CD4-positive, CD25-positive, alpha-beta regulatory T cell (primary cell): Measurements from ENCODE around the gene HHIPL1. TPM values are rescaled to one million over a fixed set of nuclear protein-coding genes. Genes with fewer than 3 reads are reported as not detected.
"Not testable (repeated sequence)": the region's sequence is repeated elsewhere in the genome, so short reads cannot be mapped to it uniquely, and the experiment has no call there.

Experiments
- ATAC-seq, 2 donors: fragments of 150-1000 bp; cut with Tn5 transposase; one replicate each; pipeline ENCODE4 v1.10.0; 2021; ENCODE audit warnings: low read depth in 2 of 2, moderate number of reproducible peaks in 2 of 2, moderate library complexity in 1 of 2
- DNase-seq, 3 donors: peaks; one replicate each; pipeline versions ENCODE4 v3.0.0 to v3.0.0-alpha.2; 2012 to 2022; ENCODE audit warnings: mixed read lengths in 1 of 3
- H3K27ac ChIP-seq: one replicate; pipeline ENCODE4 v1.7.0; 2013; ENCODE audit warnings: mild to moderate bottlenecking, low read length; ENCODE audit not compliant: insufficient read depth, poor library complexity, severe bottlenecking
- H3K27me3 ChIP-seq: one replicate; pipeline ENCODE4 v1.7.0; 2013; ENCODE audit warnings: low read length; ENCODE audit not compliant: control insufficient read depth, insufficient read depth
- H3K36me3 ChIP-seq: one replicate; pipeline ENCODE4 v1.7.0; 2013; ENCODE audit warnings: mild to moderate bottlenecking, low read length, moderate library complexity; ENCODE audit not compliant: control insufficient read depth, insufficient read depth
- H3K4me1 ChIP-seq: 2 replicates; pipeline ENCODE4 v1.7.0; 2013; ENCODE audit warnings: mild to moderate bottlenecking, low read length; ENCODE audit not compliant: insufficient read depth, control insufficient read depth, poor library complexity, severe bottlenecking
- H3K4me3 ChIP-seq: one replicate; pipeline ENCODE4 v1.7.0; 2013; ENCODE audit warnings: low read depth, mild to moderate bottlenecking, low read length, moderate library complexity
- H3K9me3 ChIP-seq, 2 experiments: 1 replicate in 1 of 2; 2 replicates in 1 of 2; pipeline ENCODE4 v1.7.0; 2013; ENCODE audit warnings: low read length in 2 of 2, mild to moderate bottlenecking in 1 of 2, moderate library complexity in 1 of 2; ENCODE audit not compliant: control insufficient read depth in 2 of 2
- H3K27ac Mint-ChIP-seq, 3 donors: one replicate each; pipeline ENCODE4 v1.8.0; 2020 to 2022; ENCODE audit warnings: mild to moderate bottlenecking in 3 of 3, mixed read lengths in 3 of 3, moderate library complexity in 2 of 3
- H3K27me3 Mint-ChIP-seq: one replicate; pipeline ENCODE4 v1.8.0; 2022; ENCODE audit warnings: mild to moderate bottlenecking, mixed read lengths
- H3K36me3 Mint-ChIP-seq: one replicate; pipeline ENCODE4 v1.8.0; 2020; ENCODE audit warnings: mixed read lengths
- H3K4me1 Mint-ChIP-seq, 4 donors: one replicate each; pipeline ENCODE4 v1.8.0; 2020 to 2022; ENCODE audit warnings: mixed read lengths in 4 of 4, mild to moderate bottlenecking in 1 of 4
- H3K4me3 Mint-ChIP-seq, 4 donors: one replicate each; pipeline ENCODE4 v1.8.0; 2020 to 2022; ENCODE audit warnings: mild to moderate bottlenecking in 4 of 4, mixed read lengths in 4 of 4, moderate library complexity in 3 of 4
- H3K9me3 Mint-ChIP-seq, 7 donors: one replicate each; pipeline ENCODE4 v1.8.0; 2020 to 2022; ENCODE audit warnings: mixed read lengths in 7 of 7, mild to moderate bottlenecking in 3 of 7, moderate library complexity in 2 of 7
- polyA plus RNA-seq, 4 donors: library from polyadenylated mRNA; unstranded; fragments of 300-500 nt; fragmentation: Illumina TruSeq; gene quantifications; one replicate each; pipeline ENCODE4 v1.2.3, GENCODE V29; 2021
- total RNA-seq: library from RNA; stranded (reverse); gene quantifications from one replicate; pipeline ENCODE4 v1.2.3, GENCODE V29; 2022

HHIPL1 gene
- total and polyA plus RNA-seq, 5 donors from 2014 or later = 0.23 TPM; not detected in 4

DNA sequence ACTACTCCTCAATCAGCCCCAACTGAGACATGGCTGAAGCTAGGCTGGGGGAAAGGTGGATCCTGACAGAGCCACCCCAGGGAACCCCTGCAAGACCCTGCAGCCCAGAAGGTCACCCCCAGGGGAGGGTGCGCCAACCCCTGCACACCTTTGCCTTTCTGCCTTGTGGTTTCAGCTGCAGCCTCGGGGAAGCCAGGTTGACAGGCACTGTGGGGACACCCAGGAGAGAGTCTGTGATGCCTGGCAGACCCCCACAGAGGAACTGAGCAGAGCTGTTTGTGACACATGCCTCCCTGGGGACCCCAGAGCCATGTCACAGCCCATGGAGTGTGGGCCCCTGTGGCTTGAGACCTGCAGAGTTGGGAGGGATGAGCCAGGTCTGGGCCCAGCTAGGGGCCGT, 11.8 kb upstream of the HHIPL1 start:
- H3K36me3 ChIP-seq = no peaks in the 10 kb centered on the region
- Mint-ChIP-seq H3K4me1 (peaks cover 0 to 2% (median 0%) of the 10 kb centered on the region in 4 donors), H3K27me3 (peaks cover 4% of the 10 kb centered on the region), H3K27ac (no peak overlapping the region), H3K36me3 (no peaks in the 10 kb centered on the region), H3K9me3 (no peaks in the 10 kb centered on the region), H3K4me3 (no peak overlapping the region)
- ATAC-seq (no peak), DNase-seq (no peak)
- H3K4me1 ChIP-seq = peaks cover 3% of the 10 kb centered on the region
- no peak overlapping the region for H3K4me3 ChIP-seq
- no peak overlapping the region for H3K27ac ChIP-seq
- no peaks in the 10 kb centered on the region for H3K27me3 ChIP-seq
- no peaks in the 10 kb centered on the region for H3K9me3 ChIP-seq

DNA sequence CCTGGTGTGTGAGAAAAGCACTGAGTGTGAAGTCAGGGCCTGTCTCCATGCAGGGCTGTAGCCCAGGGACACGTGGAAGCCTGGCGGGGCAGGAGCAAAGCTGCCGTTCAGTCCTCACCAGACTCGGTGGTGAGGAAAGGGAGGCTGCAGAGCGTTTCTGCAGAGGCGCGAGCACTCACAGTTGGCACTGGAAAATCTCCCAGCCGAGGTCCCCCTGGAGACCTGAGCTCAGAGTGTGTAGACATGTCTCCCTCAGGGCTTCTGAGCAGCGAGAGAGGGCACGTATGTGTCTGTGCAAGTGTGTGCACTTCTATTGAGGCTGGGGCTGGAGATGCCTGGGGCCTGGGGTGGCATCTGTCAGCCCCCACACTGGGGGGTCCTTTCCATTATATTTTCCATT, 11.0 kb upstream of the HHIPL1 start:
- Histone ChIP-seq H3K4me1 (peaks cover 2% of the 10 kb centered on the region), H3K27ac (no peak overlapping the region), H3K9me3 (no peaks in the 10 kb centered on the region), H3K4me3 (no peak overlapping the region), H3K27me3 (no peaks in the 10 kb centered on the region), H3K36me3 (no peaks in the 10 kb centered on the region)
- Mint-ChIP-seq H3K27ac (no peak overlapping the region), H3K4me3 (no peak overlapping the region), H3K36me3 (no peaks in the 10 kb centered on the region), H3K27me3 (peaks cover 4% of the 10 kb centered on the region), H3K9me3 (no peaks in the 10 kb centered on the region), H3K4me1 (peaks cover 0 to 2% (median 0%) of the 10 kb centered on the region in 4 donors)
- no peak for ATAC-seq
- DNase-seq = no peak

GRCh38 chr14:99634443-99634842, 10.5 kb upstream of the HHIPL1 start:
- Mint-ChIP-seq H3K36me3 (no peaks in the 10 kb centered on the region), H3K4me3 (no peak overlapping the region), H3K4me1 (no peaks in the 10 kb centered on the region), H3K27me3 (peaks cover 4% of the 10 kb centered on the region), H3K9me3 (no peaks in the 10 kb centered on the region), H3K27ac (peak overlapping the region in 1 of 3 donors; percentile 33)
- ATAC-seq (no peak), DNase-seq (no peak)
- Histone ChIP-seq H3K27me3 (no peaks in the 10 kb centered on the region), H3K9me3 (no peaks in the 10 kb centered on the region), H3K36me3 (no peaks in the 10 kb centered on the region), H3K4me1 (no peaks in the 10 kb centered on the region), H3K4me3 (no peak overlapping the region), H3K27ac (no peak overlapping the region)

DNA sequence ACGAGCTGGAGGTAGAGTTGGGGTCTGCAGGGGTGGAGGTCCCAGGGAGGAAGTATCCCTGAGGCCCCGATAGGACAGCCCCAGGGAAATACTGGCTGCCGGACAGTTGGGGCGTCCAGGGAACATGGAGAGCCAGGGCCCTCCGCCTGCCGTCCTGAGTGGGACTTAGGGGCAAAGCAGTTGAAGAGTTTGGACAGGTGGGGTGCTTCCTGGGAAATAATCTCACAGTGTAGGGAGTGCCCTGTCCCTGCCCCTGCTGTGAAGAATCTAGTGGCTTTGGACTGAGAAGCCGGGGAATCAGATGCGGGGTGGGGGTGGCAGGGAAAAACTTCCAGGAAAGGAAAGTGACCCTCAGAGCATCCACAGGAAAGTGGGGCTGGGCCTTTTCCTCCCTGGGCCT, 9.8 kb upstream of the HHIPL1 start:
- no peaks in the 10 kb centered on the region for H3K9me3 Mint-ChIP-seq
- no peaks in the 10 kb centered on the region for H3K9me3 ChIP-seq
- no peaks in the 10 kb centered on the region for H3K27me3 ChIP-seq
- H3K36me3 Mint-ChIP-seq = no peaks in the 10 kb centered on the region
- ATAC-seq (no peak), DNase-seq (no peak)
- no peaks in the 10 kb centered on the region for H3K4me1 ChIP-seq
- H3K27ac ChIP-seq = no peak overlapping the region
- H3K27ac Mint-ChIP-seq = no peak overlapping the region
- H3K4me3 Mint-ChIP-seq = no peak overlapping the region
- H3K36me3 ChIP-seq = no peaks in the 10 kb centered on the region
- H3K27me3 Mint-ChIP-seq = peaks cover 4% of the 10 kb centered on the region
- H3K4me3 ChIP-seq = no peak overlapping the region
- H3K4me1 Mint-ChIP-seq = no peaks in the 10 kb centered on the region

- Mint-ChIP-seq H3K4me3 (no peak overlapping the region), H3K36me3 (no peaks in the 10 kb centered on the region), H3K27ac (no peak overlapping the region), H3K9me3 (no peaks in the 10 kb centered on the region), H3K27me3 (peaks cover 4% of the 10 kb centered on the region), H3K4me1 (no peaks in the 10 kb centered on the region)
- Histone ChIP-seq H3K9me3 (no peaks in the 10 kb centered on the region), H3K27ac (no peak overlapping the region), H3K36me3 (no peaks in the 10 kb centered on the region), H3K4me3 (no peak overlapping the region), H3K4me1 (no peaks in the 10 kb centered on the region), H3K27me3 (no peaks in the 10 kb centered on the region)
- no peak for DNase-seq
- ATAC-seq = no peak
These were observed 8.4 kb upstream of the HHIPL1 start for GRCh38 chr14:99636487-99636886.

DNA sequence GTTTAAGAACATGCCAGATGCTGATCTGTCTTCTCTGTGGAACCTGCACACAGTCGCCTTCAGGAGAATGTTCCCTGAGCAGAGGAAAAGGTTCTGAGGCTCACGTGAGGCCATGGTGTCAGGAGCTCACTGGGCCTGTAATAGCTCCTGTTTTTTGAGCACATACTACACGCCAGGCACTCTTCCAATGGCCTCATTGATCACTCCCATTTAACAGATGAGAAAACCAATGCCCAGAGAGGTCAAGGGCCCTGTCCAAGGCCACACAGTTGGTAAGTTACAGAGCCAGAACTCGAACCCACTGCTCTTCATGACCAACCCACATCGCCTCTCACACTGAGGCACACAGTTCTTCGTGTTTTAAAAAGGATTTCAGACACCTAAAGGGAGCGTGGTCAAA, 7.3 kb upstream of the HHIPL1 start:
- Histone ChIP-seq H3K27me3 (no peaks in the 10 kb centered on the region), H3K9me3 (no peaks in the 10 kb centered on the region), H3K4me3 (no peak overlapping the region), H3K4me1 (no peaks in the 10 kb centered on the region), H3K36me3 (no peaks in the 10 kb centered on the region), H3K27ac (no peak overlapping the region)
- no peak overlapping the region for H3K4me3 Mint-ChIP-seq
- H3K9me3 Mint-ChIP-seq = no peaks in the 10 kb centered on the region
- no peaks in the 10 kb centered on the region for H3K36me3 Mint-ChIP-seq
- no peak for ATAC-seq
- peaks cover 4% of the 10 kb centered on the region for H3K27me3 Mint-ChIP-seq
- DNase-seq = no peak
- no peaks in the 10 kb centered on the region for H3K4me1 Mint-ChIP-seq
- H3K27ac Mint-ChIP-seq = no peak overlapping the region

DNA sequence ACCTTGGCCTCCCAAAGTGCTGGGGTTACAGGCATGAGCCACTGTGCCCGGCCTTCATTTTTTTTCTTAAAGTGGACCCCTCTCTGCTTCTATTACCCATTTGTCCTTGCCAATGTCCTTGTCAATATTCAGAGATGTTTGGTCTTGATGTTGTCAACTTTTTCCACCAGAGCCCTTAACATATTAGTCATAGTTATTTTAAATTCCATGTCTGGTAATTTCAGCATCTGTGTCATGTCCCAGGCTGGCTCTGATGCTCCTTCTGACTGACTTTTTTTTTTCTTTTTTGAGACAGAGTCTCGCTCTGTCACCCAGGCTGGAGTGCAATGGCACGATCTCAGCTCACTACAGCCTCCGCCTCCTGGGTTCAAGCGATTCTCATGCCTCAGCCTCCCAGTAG, 2.2 kb upstream of the HHIPL1 start:
- H3K36me3 Mint-ChIP-seq, H3K27ac Mint-ChIP-seq, DNase-seq, H3K27ac ChIP-seq, H3K36me3 ChIP-seq, H3K4me3 ChIP-seq, H3K4me3 Mint-ChIP-seq, H3K9me3 ChIP-seq, H3K9me3 Mint-ChIP-seq, H3K27me3 ChIP-seq, ATAC-seq, H3K4me1 Mint-ChIP-seq, H3K4me1 ChIP-seq: not testable (repeated sequence)
- H3K27me3 Mint-ChIP-seq = peaks cover 12% of the 10 kb centered on the region

- H3K36me3 Mint-ChIP-seq = no peaks in the 10 kb centered on the region
- Histone ChIP-seq H3K36me3 (no peaks in the 10 kb centered on the region), H3K4me3 (no peak overlapping the region), H3K27me3 (no peaks in the 10 kb centered on the region), H3K27ac (no peak overlapping the region), H3K9me3 (no peaks in the 10 kb centered on the region), H3K4me1 (no peaks in the 10 kb centered on the region)
- H3K27ac Mint-ChIP-seq = no peak overlapping the region
- peaks cover 0 to 2% (median 0%) of the 10 kb centered on the region in 4 donors for H3K4me1 Mint-ChIP-seq
- H3K9me3 Mint-ChIP-seq = no peaks in the 10 kb centered on the region
- H3K27me3 Mint-ChIP-seq = peaks cover 12% of the 10 kb centered on the region
- ATAC-seq (no peak), DNase-seq (no peak)
- H3K4me3 Mint-ChIP-seq = no peak overlapping the region
These were observed 1.6 kb upstream of the HHIPL1 start for GRCh38 chr14:99643343-99643742.
